Liver (tissue), 9 donors: ENCODE measurements around the gene B4GALT5. TPM values are rescaled to one million over a fixed set of nuclear protein-coding genes. Genes with fewer than 3 reads are reported as not detected.

Experiments used
- DNase-seq: peaks from one replicate; pipeline ENCODE4 v3.0.0-alpha.2; 2017; ENCODE audit warnings: low spot score
- H3K27ac ChIP-seq, 2 donors: one replicate each; pipeline ENCODE4 v1.7.0; 2013; ENCODE audit warnings: inconsistent platforms in 2 of 2, low read length in 2 of 2, control low read depth in 1 of 2, low read depth in 1 of 2, mild to moderate bottlenecking in 1 of 2
- H3K27me3 ChIP-seq, 4 donors: one replicate each; pipeline versions ENCODE4 v1.6.1 to v1.7.0; 2013; ENCODE audit warnings: low read length in 3 of 4, inconsistent platforms in 1 of 4, mild to moderate bottlenecking in 1 of 4, moderate library complexity in 1 of 4; ENCODE audit not compliant: control insufficient read depth in 4 of 4, insufficient read depth in 4 of 4
- H3K36me3 ChIP-seq, 4 donors: one replicate each; pipeline versions ENCODE4 v1.6.1 to v1.7.0; 2013; ENCODE audit warnings: low read length in 3 of 4, mild to moderate bottlenecking in 3 of 4, low read depth in 1 of 4, moderate library complexity in 1 of 4; ENCODE audit not compliant: control insufficient read depth in 4 of 4, insufficient read depth in 3 of 4
- H3K4me1 ChIP-seq, 4 donors: one replicate each; pipeline versions ENCODE4 v1.6.1 to v1.7.0; 2013; ENCODE audit warnings: low read length in 3 of 4, mild to moderate bottlenecking in 3 of 4, moderate library complexity in 1 of 4; ENCODE audit not compliant: control insufficient read depth in 4 of 4, insufficient read depth in 4 of 4
- H3K4me3 ChIP-seq, 3 donors: one replicate each; pipeline versions ENCODE4 v1.6.1 to v1.7.0; 2013; ENCODE audit warnings: low read length in 3 of 3, control low read depth in 1 of 3, low read depth in 1 of 3, mild to moderate bottlenecking in 1 of 3
- H3K9ac ChIP-seq, 2 donors: one replicate each; pipeline ENCODE4 v1.7.0; 2013; ENCODE audit warnings: low read length in 2 of 2, mild to moderate bottlenecking in 2 of 2, moderate library complexity in 2 of 2, control low read depth in 1 of 2, low read depth in 1 of 2
- H3K9me3 ChIP-seq, 4 donors: one replicate each; pipeline versions ENCODE4 v1.6.1 to v1.7.0; 2013; ENCODE audit warnings: low read length in 3 of 4; ENCODE audit not compliant: control insufficient read depth in 4 of 4
- CTCF ChIP-seq: fragments of 150-350 bp; IDR thresholded peaks from 2 replicates; pipeline ENCODE4 v1.5.1; 2017; ENCODE audit warnings: improper control_type of control experiment, low read depth, low read length; ENCODE audit not compliant: missing input control
- FOXA1 ChIP-seq: IDR thresholded peaks from 2 replicates; pipeline ENCODE4 v1.6.1; 2016; ENCODE audit warnings: antibody characterized with exemption
- FOXA2 ChIP-seq: IDR thresholded peaks from 2 replicates; pipeline ENCODE4 v1.6.1; 2016; ENCODE audit warnings: antibody characterized with exemption
- GABPA ChIP-seq, 2 donors: IDR thresholded peaks in 1 of 2; conservative IDR thresholded peaks in 1 of 2; 2 replicates each; pipeline ENCODE4 v1.6.1; 2016; ENCODE audit warnings: antibody characterized with exemption in 2 of 2, mild to moderate bottlenecking in 1 of 2, moderate library complexity in 1 of 2
- HNF4A ChIP-seq, 2 donors: conservative IDR thresholded peaks; 2 replicates each; pipeline ENCODE4 v1.6.1; 2016; ENCODE audit warnings: antibody characterized with exemption in 2 of 2, mild to moderate bottlenecking in 2 of 2
- HNF4G ChIP-seq: IDR thresholded peaks from 2 replicates; pipeline ENCODE4 v1.6.1; 2016; ENCODE audit warnings: antibody characterized with exemption
- JUND ChIP-seq, 2 donors: IDR thresholded peaks; 2 replicates each; pipeline ENCODE4 v1.6.1; 2016; ENCODE audit warnings: antibody characterized with exemption in 2 of 2
- NR2F2 ChIP-seq: IDR thresholded peaks from 2 replicates; pipeline ENCODE4 v1.6.1; 2016; ENCODE audit warnings: antibody characterized with exemption
- RAD21 ChIP-seq, 2 donors: IDR thresholded peaks; 2 replicates each; pipeline ENCODE4 v1.6.1; 2016; ENCODE audit warnings: antibody characterized with exemption in 2 of 2, mild to moderate bottlenecking in 2 of 2
- REST ChIP-seq: IDR thresholded peaks from 2 replicates; pipeline ENCODE4 v1.6.1; 2016; ENCODE audit warnings: antibody characterized with exemption, mild to moderate bottlenecking
- SP1 ChIP-seq: IDR thresholded peaks from 2 replicates; pipeline ENCODE4 v1.6.1; 2018; ENCODE audit warnings: antibody characterized with exemption, mild to moderate bottlenecking
- YY1 ChIP-seq: IDR thresholded peaks from 2 replicates; pipeline ENCODE4 v1.6.1; 2016; ENCODE audit warnings: antibody characterized with exemption, mild to moderate bottlenecking
- WGBS: extraction: QIAGEN DNeasy Blood & Tissue Kit; methylation state at CpG from one replicate; pipeline ENCODE4 v1.1.7; 2013; 5-methylcytosine and 5-hydroxymethylcytosine counted together
- polyA plus RNA-seq, 2 donors: library from polyadenylated mRNA; stranded (reverse) in 1 of 2; unstranded in 1 of 2; fragments of 200-250 nt in 1 of 2; fragments of >200 nt in 1 of 2; fragmentation: Nextera tagmentation in 1 of 2; extraction: Ambion mirVana in 1 of 2; gene quantifications; one replicate each; pipeline versions ENCODE4 v1.2.1 to v1.2.3, GENCODE V29; 2013 to 2015
- total RNA-seq, 2 donors: library from RNA; depleted of rRNA; stranded (reverse); fragments of >200 nt; gene quantifications; one replicate each; pipeline ENCODE4 v1.2.3, GENCODE V29; 2014
- TF ChIP-seq, protein P1 (sequence below): IDR thresholded peaks from 2 replicates; pipeline ENCODE4 v1.6.1; 2016; ENCODE audit warnings: antibody characterized with exemption
- TF ChIP-seq, protein P2 (sequence below): IDR thresholded peaks from 2 replicates; pipeline ENCODE4 v1.6.1; 2016; ENCODE audit warnings: antibody characterized with exemption
- donor health status: healthy.
- donor health status: healthy.
- donor health status: healthy.
- donor health status: healthy.
- donor health status: healthy.

The B4GALT5 gene
- total and polyA plus RNA-seq, 4 donors: 2.0 to 28.2 (median 14.4) TPM

GRCh38 chr20:49701916-49702315, 11.8 kb downstream of the B4GALT5 start:
- WGBS: 85% methylated on average over 8 of the region's 8 CpGs
- Histone ChIP-seq H3K9me3 (no peaks in the 10 kb centered on the region), H3K36me3 (no peaks in the 10 kb centered on the region), H3K27me3 (no peaks in the 10 kb centered on the region), H3K27ac (no peak overlapping the region), H3K4me1 (peaks cover 15 to 28% (median 21%) of the 10 kb centered on the region in 4 donors), H3K4me3 (no peak overlapping the region), H3K9ac (no peak overlapping the region)
- no peak for TF ChIP-seq FOXA2
- TF ChIP-seq, protein P1, sequence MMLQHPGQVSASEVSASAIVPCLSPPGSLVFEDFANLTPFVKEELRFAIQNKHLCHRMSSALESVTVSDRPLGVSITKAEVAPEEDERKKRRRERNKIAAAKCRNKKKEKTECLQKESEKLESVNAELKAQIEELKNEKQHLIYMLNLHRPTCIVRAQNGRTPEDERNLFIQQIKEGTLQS: no peak
- no peak for TF ChIP-seq YY1
- TF ChIP-seq, protein P2, sequence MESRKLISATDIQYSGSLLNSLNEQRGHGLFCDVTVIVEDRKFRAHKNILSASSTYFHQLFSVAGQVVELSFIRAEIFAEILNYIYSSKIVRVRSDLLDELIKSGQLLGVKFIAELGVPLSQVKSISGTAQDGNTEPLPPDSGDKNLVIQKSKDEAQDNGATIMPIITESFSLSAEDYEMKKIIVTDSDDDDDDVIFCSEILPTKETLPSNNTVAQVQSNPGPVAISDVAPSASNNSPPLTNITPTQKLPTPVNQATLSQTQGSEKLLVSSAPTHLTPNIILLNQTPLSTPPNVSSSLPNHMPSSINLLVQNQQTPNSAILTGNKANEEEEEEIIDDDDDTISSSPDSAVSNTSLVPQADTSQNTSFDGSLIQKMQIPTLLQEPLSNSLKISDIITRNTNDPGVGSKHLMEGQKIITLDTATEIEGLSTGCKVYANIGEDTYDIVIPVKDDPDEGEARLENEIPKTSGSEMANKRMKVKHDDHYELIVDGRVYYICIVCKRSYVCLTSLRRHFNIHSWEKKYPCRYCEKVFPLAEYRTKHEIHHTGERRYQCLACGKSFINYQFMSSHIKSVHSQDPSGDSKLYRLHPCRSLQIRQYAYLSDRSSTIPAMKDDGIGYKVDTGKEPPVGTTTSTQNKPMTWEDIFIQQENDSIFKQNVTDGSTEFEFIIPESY: no peak
- no peak for TF ChIP-seq CTCF
- TF ChIP-seq REST: no peak
- no peak for TF ChIP-seq JUND (IDR thresholded peaks at IDR 0.05)
- TF ChIP-seq SP1: no peak
- no peak for TF ChIP-seq HNF4A (conservative IDR thresholded peaks at IDR 0.05)
- TF ChIP-seq FOXA1: no peak
- TF ChIP-seq GABPA (IDR thresholded peaks at IDR 0.05 in 1 of 2, conservative IDR thresholded peaks at IDR 0.05 in 1 of 2): no peak
- TF ChIP-seq HNF4G: no peak
- DNase-seq: no peak

- WGBS: 52% methylated on average over 5 of the region's 5 CpGs
- no peak overlapping the region for H3K4me3 ChIP-seq
- H3K27me3 ChIP-seq: no peaks in the 10 kb centered on the region
- no peak for DNase-seq
- peak overlapping the region in 1 of 2 donors; percentile 19 for H3K27ac ChIP-seq
- peaks cover 15 to 28% (median 21%) of the 10 kb centered on the region in 4 donors for H3K4me1 ChIP-seq
- H3K9me3 ChIP-seq: no peaks in the 10 kb centered on the region
- H3K36me3 ChIP-seq: no peaks in the 10 kb centered on the region
- no peak overlapping the region for H3K9ac ChIP-seq
- TF ChIP-seq FOXA2: no peak
- TF ChIP-seq, protein P2: no peak
- TF ChIP-seq NR2F2: no peak
- TF ChIP-seq JUND (IDR thresholded peaks at IDR 0.05): no peak
- TF ChIP-seq CTCF: no peak
- TF ChIP-seq, protein P1: no peak
- TF ChIP-seq GABPA (IDR thresholded peaks at IDR 0.05 in 1 of 2, conservative IDR thresholded peaks at IDR 0.05 in 1 of 2): no peak
- TF ChIP-seq REST: no peak
- no peak for TF ChIP-seq RAD21 (IDR thresholded peaks at IDR 0.05)
- TF ChIP-seq HNF4A (conservative IDR thresholded peaks at IDR 0.05): no peak
Measured at GRCh38 chr20:49701241-49701790, 12.4 kb downstream of the B4GALT5 start.
